Embryonic facial prominence (tissue), 1 donor: Measurements from ENCODE around the gene CYP46A1.

Experiments used
- DNase-seq: peaks from one replicate; pipeline ENCODE4 v3.0.0-alpha.2; 2016; ENCODE audit errors: extremely low spot score

The CYP46A1 gene

DNA sequence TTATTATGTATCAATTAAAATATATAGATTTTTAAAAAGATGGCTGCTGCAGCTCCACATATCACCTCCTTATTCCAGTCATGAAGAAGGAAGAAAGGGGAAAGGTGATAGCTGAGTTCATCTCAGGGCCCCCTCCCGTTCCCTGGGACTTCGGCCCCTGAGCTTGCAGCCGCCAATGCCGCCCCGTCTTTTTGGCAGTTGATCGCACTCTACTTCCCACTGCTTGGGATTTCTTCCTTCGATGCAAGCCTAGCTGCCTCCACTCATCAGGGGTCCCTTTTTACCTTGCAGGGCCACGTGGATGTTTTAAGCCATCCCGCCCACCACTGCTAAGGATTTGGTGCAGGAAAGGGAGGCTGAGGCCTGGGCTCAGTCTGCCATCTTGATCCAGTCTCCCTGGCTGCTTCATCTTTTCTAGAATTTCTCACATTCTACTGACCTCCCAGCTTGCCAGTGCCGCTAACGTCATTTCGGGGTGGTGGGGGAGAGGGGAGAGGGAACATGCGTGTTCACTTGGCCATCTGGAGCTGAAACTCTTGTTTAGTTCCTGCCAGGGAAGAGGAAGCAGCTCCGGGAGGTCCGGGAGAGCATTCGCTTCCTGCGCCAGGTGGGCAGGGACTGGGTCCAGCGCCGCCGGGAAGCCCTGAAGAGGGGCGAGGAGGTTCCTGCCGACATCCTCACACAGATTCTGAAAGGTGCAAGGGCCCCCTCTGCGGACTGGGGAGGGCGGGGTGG is 31.3 kb downstream of the CYP46A1 start:
- DNase-seq: no peak

DNA sequence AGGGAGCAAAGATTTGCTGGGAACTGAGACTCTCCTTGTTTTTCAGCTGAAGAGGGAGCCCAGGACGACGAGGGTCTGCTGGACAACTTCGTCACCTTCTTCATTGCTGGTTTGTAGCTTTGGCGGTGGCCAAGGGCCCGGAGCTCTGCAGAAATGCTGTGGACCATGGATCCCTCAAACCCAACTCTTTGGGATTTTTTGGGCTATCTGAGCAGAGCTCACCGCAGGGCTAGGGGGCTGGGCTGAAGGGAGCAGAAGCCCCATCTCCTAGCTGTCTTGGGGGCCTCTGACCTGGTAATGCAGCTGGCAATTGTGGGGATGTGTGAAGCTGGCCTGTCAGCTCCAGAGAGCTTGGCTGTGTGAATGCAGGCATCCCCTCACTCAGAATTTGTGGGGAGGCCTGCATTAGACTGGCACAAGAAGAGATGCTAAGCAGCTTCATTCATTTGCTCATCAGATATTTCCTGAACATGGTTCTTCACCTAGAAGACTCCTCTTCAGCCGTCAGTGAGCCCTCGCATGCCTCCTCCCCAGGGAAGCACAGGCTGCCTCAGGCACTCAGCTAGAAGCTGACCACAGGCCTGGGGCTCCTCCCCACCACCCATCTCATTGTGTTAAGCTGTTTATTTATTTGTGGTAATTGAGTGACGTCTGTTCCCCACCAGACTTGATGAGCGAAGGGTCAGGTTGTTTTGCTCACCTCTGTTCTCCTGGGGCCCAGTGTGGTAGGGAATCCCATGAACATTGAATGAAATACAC is 32.2 kb downstream of the CYP46A1 start:
- no peak for DNase-seq

DNA sequence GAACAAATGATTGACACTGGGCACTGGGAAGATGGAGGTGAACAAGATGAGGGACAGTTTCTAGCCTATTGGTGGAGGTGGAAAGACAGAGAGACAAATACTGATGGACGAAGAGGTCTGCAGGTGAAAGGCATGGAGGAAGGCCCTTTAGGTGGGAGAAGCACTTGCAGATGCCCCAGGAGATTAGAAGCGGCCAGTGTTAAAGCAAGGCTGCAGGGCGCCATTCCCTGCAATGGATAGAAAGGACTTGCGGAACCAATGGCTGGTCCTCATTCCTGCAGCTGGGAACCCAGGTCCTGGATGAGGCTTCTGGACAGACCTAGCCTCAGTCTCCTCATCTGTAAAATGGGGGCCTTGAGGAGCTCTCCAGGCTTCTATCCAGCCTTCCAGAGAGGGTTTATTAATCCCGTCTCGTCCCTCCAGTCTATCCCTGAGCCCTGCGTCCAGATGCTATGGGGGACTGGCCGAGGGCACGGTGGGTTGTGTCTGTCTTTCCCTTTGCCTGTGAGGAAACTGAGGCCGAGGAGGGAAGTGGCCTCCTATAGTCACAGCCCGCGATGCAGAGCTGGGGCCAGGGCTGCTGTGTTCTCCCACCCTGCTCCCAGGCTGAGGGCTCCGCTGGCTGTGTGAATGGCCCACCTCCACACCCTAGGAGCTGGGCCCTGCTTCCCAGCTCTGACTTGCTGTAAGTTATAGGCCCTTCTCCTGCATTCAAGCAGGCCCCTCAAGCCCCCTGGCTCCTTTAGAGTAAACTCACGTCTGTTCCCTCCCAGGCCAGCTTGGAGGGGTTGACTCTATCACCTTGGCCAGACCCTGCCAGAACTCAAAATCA is 33.0 kb downstream of the CYP46A1 start:
- DNase-seq: no peak

DNA sequence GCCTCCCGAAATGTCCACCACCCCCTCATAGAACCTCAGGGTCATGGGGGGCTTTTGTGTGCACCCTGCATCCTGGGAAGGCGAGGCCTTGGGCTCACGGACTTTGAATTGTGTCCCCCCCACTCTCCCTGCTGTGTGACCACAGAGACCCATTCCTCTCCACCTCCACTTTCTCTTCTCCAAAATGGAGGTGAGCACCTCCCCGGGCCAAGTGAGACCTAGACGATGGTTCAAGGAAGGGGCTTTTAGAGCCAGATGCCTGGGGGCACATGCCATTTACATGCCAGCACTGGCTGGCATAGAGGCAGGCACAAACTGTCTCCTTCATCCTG is 33.5 kb downstream of the CYP46A1 start:
- no peak for DNase-seq

DNA sequence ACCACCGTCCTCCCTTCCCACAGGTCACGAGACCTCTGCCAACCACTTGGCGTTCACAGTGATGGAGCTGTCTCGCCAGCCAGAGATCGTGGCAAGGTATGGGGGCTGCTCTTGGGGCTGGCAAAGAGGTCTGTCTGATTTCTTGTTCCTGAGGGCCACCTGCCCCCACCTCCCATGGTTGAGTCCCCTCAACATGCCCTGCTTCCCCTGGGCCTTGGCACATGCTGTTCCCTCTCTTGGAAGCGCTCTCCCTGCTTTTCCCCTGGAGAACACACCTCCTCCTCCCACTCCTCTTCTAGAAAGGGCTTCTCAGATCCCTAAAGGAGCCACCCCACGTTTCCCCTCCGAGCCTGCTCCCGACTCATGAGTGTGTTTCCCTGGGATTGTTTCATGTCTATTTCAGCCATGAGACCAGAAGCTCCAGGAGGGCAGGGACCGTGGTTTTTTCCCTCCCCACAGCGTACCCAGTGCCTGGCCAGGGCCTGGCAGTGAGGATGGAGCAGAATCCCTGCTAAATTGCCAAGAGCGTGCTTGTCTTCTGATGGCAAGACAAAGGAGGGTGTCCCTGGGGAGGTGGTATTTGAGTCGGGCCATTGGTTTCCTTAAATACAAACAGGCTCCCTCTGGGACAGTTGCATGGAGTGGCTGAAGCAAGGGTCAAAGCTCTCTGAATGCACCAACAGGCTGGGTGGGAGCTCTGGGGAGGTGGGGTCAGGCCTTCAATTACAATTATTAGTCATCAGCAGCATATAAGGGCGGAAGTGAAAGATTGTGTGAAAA is 34.1 kb downstream of the CYP46A1 start:
- DNase-seq: no peak

DNA sequence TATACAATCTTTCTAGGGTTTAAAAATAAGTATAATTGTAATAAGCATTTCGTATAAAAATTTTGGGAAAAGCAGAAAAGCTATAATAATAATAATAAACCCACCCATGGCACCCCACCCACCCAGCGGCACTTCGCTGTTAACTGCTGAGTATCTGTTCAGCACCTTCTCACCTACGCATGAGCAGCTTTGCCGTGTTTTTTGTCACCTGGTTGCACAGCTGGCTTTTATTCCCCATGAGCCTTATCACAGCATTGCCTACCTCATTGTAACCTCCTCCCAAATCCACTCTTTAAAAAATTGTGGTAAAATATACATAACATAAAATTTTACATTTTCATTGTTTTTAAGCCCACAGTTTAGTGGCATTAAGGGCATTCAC is 34.7 kb downstream of the CYP46A1 start:
- no peak for DNase-seq

DNA sequence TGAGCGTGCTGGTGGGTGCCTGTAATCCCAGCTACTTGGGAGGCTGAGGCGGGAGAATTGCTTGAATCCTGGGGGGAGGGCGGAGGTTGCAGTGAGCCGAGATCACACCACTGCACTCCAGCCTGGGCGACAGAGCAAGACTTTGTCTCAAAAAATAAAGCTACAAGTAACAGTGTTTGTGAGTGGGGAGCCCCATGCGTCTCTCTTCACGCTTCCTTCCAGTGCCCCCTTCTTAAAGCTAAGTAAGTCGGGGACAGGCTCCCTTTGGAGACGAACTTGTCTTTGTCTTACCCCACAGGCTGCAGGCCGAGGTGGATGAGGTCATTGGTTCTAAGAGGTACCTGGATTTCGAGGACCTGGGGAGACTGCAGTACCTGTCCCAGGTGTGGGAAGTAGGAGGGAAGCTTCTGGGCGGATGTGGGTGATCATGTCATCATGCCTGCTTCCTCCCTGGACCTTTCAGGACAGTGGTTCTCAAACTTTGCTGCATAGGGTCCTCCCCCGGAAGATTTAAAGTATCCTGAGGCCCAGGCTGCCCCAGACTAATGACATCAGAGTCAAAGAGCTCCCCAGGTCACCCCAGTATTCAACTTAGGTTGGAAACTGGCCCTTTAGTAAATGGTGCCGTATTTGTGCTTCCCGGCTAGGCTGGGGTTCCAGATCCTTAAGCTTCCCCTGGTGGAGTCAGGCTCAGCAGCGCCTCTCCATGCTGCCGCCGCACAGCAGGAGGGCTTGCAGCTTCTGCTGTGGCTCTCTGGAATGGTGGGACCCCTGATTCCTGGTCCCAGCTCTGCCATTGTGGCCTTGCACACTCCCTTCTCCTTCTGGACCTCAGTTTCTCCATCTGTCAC is 37.1 kb downstream of the CYP46A1 start:
- DNase-seq: no peak

DNA sequence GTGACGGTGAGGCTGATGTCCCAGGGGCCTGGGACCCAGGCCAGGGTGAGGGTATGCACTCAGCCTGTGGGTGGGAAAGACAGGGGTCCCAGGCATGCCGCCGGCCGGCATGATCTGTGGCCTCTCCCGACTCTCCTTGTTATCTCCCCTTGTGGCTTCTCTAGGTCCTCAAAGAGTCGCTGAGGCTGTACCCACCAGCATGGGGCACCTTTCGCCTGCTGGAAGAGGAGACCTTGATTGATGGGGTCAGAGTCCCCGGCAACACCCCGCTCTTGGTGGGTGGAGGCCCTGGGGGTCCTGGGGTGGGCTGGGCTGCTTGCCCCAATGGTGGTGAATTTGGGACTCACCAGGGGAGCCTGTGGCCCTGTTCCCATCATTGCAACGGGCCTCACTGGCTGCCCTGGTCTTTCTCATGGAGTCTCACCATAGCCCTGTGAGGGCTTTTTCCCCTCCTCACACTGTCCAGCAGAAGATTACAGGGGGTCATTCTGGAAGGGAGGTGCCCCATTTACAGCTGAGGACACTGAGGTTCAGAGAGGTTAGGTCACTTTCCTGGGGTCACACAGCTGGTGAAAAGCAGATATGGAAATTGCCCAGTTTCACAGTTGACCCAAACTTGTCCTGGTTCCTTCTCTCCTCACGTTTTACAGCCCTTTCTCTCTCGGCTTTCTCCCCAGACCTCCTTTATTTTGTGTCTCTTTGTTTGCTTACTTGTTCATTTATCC is 37.9 kb downstream of the CYP46A1 start:
- DNase-seq: no peak

DNA sequence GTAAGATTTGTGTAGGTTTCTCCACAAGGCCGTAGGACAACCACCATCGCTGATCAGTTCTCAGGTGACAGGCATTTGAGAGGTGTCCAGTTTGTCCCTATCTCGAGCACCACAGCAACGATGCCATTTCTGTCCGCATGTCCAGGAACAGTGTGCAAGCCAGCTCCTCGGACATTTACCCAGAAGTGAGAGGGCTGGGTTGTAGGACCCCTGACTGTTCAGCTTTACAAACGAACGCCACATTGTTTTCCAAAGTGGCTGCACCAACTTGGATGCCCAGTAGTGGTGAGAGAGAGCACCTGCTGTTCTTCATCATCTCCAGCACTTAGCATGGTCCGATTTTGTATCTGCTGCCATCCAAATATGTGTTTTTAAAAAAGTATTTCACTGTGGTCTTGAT is 38.6 kb downstream of the CYP46A1 start:
- no peak for DNase-seq

DNA sequence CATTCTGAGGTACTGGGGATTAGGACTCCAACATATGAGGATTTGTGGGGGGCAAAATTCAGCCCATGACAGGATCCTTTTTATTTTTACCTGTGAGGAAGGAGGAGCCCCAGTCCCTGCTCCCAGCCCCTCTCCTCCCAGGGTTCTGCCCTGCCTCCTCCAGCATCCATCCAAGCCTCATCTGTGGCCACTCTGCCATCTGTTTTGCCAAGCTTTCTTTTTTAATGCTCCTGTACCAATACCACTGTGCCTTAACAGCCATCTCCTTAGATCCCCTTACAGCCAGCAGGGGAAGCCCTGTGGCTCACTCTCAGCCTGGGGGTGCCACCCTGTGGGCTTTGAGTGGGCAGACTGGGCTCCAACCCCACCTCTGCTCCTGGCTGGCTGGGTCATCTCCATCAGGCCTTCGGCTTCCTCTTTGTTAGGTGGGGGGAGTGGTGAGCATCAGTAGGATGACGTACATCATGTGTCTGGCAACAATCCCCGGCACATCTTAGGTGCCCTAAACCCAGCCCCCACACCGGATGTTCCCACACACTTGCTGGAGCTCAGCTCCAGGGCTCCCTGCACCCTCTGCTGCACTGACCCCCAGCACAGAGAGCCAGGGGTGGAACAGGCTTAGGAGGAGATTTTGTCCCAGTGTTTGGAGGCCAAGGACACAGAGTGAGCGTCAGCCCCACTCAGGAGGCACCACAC is 40.2 kb downstream of the CYP46A1 start:
- DNase-seq: no peak

DNA sequence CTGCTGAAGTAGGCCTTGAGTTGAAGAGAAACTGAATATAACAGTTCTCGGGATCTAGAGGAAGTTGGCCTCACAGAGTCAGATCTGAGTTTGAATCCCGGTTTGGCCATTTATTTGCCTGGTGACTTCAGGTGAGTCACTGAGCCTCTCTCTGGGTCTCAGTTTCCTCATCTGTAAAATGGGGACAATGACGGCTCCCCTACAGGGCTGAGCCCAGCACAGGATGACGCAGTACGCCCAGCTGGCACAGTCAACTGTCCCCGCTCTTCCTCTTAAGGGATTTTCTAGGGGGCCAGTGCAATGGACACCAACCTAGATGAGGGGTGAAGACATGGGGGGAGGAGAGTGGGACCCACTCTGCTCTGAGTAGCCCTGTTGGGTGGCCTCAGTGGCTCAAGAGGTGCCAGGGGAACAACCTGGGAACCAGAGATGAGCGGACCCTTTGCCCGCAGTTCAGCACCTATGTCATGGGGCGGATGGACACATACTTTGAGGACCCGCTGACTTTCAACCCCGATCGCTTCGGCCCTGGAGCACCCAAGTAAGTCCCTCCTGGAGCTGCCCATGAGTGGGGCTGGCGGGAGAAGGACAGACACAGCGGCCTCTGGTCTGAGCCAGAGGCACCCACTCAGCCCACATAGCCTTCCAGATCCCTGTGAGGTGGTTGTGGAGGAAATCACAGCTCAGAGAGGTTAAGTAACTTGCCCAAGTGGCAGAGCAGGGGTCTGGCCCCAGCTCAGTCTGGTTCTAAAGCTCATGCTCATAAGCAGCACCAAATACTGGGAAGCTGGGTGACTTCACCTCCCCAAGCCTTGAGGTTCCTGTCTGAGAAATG is 41.1 kb downstream of the CYP46A1 start:
- no peak for DNase-seq

DNA sequence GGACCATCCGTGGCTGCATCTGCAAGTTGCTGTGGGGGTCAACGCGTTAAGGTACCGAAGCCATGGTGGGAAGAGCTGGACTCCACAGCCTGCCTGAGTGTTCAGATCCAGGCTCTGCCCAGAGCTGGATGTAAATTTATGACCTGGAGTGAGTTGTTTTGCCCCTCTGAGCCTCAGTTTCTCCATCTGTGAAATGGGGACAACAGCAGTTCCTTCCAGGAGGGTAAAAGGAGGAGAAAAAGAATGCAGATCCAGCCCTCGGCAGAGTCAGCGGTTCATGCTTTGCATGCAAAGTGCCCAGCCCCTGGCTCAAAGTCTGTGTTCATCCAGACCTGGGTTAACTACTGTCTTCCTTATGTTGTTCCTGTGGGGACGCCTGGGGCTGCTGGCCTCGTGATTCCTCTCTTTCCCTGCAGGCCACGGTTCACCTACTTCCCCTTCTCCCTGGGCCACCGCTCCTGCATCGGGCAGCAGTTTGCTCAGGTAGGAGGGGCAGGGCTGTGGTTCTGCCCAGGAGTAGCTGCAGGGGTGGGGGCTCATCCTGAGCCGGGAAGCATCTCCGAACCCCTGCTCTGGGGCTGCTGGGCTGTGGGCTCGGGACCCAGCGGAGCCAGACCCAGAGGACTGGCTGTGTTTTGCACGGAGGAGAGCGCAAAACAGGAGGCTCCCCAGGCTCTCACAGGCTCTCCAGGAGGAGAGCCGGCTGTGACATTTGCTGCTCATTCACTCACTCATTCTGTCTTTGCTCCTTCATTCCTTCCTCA is 41.9 kb downstream of the CYP46A1 start:
- DNase-seq: no peak

DNA sequence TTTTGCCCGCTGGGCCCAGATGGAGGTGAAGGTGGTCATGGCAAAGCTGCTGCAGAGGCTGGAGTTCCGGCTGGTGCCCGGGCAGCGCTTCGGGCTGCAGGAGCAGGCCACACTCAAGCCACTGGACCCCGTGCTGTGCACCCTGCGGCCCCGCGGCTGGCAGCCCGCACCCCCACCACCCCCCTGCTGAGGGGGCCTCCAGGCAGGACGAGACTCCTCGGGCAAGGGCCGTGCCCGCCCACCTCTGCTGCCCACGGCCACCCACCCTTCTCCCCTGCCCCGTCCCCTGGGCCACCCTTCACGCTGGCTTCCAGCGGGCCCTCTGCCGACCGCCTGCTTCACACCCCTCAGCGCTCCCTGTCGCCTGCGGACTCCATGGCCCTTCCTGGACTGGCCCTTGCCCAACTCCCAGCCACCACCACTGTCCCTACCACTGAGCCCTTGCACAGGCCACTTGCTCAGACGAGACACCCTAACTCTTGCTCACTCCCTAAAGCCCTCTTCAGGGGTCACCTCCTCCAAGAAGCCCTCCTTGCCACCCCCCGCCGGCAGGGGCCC is 42.5 kb downstream of the CYP46A1 start:
- no peak for DNase-seq

DNA sequence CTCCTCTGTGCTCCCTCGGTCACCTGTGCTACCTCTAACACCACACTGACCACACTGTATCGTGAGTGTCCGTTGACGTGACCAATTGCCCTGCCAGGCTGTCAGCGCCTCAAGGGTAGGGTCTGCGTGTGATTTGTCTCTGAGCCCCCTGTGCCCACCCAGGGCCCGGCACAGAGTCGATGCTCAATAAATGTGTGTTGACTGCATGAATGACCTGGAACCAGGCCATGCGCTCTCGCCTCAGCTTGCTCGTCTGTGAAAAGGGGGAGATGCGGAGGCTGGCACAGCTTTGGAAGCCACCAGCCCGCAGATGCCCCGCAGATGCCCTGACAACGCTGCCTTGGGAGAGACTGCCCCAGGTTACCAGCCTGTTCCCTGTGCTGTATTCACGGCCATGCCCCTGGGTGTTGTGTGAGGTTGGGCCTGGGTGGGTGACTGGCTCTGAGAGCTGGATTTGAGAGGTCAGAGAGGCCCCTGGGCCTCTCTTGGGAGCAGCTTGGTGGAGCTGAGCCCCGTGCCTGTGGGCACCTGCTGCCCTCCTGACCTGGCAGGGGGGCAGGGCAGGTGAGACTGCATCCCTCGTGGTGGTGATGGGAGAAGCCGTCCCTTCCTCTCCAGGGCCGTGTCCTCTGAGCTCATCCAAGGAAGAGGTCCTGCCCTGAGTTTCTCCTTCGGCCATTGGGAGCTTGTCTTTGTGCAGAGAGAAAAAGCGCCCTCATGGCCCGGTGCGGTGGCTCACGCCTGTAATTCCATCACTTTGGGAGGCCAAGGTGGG is 43.2 kb downstream of the CYP46A1 start:
- DNase-seq: no peak

DNA sequence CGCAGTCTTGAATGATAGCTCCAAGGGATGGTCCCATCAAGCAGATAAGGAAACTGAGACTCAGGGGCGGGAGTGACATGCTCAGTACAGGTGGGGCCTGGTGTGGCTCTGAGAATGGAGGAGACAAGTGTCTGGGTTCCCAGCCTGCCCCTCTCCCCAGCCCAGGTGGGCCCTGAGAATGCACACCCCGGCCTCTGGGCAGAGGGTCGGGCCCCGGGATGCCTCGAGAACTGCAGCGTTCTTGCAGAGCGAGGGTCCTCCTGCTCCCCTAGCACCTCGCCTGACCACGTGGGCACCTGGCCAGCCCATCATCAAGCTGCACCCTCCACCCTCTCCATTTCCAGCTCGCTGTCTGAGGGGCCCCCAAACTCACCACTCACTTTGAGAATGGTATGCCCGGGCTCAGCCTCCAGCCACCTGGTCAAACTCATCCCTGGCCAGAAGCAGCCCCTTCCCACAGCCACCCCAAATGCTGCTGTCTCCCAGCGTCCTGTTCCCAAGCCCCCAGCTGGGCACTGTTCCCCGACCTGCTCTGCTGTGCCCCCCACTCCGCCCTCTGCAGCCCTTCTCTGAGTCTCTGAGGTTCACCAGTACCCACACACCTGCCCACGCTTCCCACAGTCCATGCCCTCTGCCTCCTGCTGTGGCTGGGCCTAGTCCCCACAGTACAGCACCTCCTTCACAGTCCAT is 44.3 kb downstream of the CYP46A1 start:
- DNase-seq: no peak

DNA sequence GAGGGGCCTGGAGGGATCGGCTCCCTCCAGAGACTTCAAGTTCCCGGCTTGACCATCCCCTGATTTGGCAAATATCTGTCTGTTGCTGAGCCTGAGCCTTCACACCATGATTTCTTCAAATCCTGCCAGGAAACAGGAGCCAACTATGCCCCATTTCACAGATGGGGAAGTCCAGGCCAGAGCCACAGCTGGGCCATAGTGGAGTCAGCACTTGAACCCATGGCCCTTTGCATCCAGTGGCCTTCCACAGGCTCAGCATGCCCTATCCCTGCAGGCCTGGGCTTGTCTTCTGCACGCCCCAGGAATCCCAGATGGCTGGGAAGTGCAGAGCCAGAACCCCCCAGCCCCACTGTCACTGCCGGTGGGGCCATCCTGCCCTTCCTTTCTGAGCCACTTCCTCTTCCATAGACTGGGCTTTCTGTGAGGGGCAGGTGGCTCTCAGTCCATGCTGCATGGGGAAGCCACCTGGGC is 44.9 kb downstream of the CYP46A1 start:
- no peak for DNase-seq
